8988T (cell line): ENCODE data around the gene ST6GALNAC2.

Source experiments
- DNase-seq: peaks from one replicate; pipeline ENCODE4 v3.0.0; 2011

Gene ST6GALNAC2

GRCh38 chr17:76599694-76600460, 14.2 kb upstream of the ST6GALNAC2 start:
- DNase-seq: no peak

GRCh38 chr17:76598004-76598439, 12.4 kb upstream of the ST6GALNAC2 start:
- DNase-seq: no peak

GRCh38 chr17:76597156-76598003, 11.7 kb upstream of the ST6GALNAC2 start:
- DNase-seq: no peak

- DNase-seq: no peak
These were observed 9.0 kb upstream of the ST6GALNAC2 start for GRCh38 chr17:76594690-76595089.

GRCh38 chr17:76593959-76594358, 8.3 kb upstream of the ST6GALNAC2 start:
- DNase-seq: no peak

GRCh38 chr17:76593384-76593826, 7.7 kb upstream of the ST6GALNAC2 start:
- no peak for DNase-seq

GRCh38 chr17:76588182-76588581, 2.5 kb upstream of the ST6GALNAC2 start:
- DNase-seq: no peak

- DNase-seq: no peak
These were observed 1.3 kb upstream of the ST6GALNAC2 start for GRCh38 chr17:76586741-76587487.

- DNase-seq: no peak
These were observed 519 bp downstream of the ST6GALNAC2 start for GRCh38 chr17:76585033-76585648.

- no peak for DNase-seq
These were observed 1.1 kb downstream of the ST6GALNAC2 start for GRCh38 chr17:76584427-76585032.

- DNase-seq: no peak
These were observed 3.0 kb downstream of the ST6GALNAC2 start for GRCh38 chr17:76582660-76583059.

GRCh38 chr17:76581515-76581914, 4.1 kb downstream of the ST6GALNAC2 start:
- DNase-seq: no peak

GRCh38 chr17:76579281-76579680, 6.4 kb downstream of the ST6GALNAC2 start:
- DNase-seq: no peak

GRCh38 chr17:76578376-76578775, 7.3 kb downstream of the ST6GALNAC2 start:
- no peak for DNase-seq

- DNase-seq: no peak
These were observed 7.8 kb downstream of the ST6GALNAC2 start for GRCh38 chr17:76577876-76578275.

GRCh38 chr17:76576189-76576588, 9.5 kb downstream of the ST6GALNAC2 start:
- DNase-seq: no peak

- DNase-seq: no peak
These were observed 10.1 kb downstream of the ST6GALNAC2 start for GRCh38 chr17:76575570-76575969.

GRCh38 chr17:76574166-76574565, 11.5 kb downstream of the ST6GALNAC2 start:
- no peak for DNase-seq

GRCh38 chr17:76573096-76573495, 12.6 kb downstream of the ST6GALNAC2 start:
- DNase-seq: no peak

GRCh38 chr17:76572201-76572910, 13.3 kb downstream of the ST6GALNAC2 start:
- DNase-seq: no peak

- DNase-seq: no peak
These were observed 14.7 kb downstream of the ST6GALNAC2 start for GRCh38 chr17:76570877-76571471.
